Embryonic facial prominence (tissue), 1 donor: ENCODE results near the gene WRAP53.
A peak's percentile ranks its signal among the peaks of the same experiment; 100 is the strongest.

Experiments used
- DNase-seq: peaks from one replicate; pipeline ENCODE4 v3.0.0-alpha.2; 2016; ENCODE audit errors: extremely low spot score

WRAP53 gene

DNA sequence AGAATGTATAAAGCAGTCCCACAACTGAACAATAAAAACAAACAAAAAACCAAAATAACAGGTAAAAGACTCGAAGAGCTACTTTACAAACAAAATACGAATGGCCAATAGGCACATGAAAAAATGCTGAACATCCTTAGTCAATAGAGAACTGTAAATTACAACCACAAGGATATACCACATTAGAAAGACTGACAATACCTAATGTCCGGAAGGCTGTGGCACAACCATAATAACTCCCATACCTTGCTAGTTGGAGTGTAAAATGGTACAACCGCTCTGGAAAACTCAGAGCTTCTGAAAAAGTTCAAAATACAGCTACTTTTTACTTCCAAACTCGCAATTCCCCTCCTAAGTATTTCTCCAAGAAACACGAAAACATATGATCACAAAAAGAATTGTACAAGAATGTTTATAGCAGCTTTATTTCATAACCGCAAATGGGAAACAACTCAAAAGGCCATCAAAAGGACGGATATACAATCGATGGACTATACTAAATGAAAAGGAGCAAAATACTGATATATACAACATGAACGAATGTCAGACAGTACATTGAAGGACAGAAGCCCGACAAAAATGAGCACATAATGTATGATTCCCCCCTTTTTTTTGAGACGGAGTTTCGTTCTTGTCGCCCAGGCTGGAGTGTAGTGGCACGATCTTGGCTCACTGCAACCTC is 3.3 kb upstream of the WRAP53 start:
- no peak for DNase-seq

DNA sequence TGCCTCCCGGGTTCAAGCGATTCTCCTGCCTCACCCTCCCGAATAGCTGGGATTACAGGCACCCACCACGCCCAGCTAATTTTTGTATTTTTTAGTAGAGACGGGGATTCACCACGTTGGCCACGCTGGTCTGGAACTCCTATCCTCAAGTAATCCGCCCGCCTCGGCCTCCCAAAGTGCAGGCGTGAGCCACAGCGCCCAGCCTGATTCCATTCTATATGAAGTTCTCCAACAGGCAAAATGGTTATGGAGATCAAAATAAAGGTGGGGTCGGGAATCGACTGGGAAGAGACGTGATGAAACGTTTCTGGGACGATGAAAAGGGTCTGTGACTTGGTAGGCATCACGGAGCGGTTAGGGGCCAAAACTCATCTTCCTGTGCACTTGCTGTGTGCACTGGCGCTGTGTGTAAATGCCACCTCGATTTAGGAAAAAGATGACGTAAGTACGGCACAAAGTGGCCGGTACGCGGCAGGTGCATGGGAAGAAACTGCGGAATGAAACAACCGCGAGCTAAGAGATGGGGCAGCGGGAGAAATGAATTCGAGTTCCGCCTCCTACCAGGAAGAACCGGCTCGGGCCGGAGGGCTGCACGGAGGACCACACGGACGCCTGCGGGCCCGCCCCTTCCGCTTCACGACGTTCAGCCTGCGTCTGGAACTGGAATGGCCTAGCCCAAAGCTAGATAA is 2.6 kb upstream of the WRAP53 start:
- peak; percentile 92 for DNase-seq

DNA sequence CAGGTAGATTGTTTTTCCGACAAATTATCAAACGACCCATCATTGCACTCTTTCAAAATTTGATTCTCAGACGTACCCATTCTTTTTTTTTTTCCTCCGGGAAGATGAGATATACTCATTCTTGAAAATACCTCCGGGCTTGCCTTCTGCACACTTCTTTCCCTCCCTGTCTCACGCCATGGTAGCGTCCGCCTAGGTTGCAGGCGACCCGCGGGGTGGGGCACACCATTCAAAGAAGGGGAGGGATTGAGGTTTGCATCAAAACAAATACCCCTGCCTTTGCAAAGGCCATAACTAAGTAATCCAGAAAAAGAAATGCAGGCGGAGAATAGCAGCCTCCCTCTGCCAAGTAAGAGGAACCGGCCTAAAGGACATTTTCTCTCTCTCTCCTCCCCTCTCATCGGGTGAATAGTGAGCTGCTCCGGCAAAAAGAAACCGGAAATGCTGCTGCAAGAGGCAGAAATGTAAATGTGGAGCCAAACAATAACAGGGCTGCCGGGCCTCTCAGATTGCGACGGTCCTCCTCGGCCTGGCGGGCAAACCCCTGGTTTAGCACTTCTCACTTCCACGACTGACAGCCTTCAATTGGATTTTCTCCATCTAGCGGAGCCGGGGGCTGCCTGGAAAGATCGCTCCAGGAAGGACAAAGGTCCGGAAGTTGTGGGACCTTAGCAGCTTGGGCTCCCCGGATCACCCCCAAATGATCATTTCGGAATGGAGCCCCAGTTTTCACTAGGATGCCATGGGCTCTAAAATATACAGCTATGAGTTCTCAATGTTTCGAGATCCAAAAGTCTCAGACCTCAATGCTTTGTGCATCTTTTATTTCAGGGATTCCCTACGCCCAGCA is 1.8 kb upstream of the WRAP53 start:
- peak; percentile 44 for DNase-seq

DNA sequence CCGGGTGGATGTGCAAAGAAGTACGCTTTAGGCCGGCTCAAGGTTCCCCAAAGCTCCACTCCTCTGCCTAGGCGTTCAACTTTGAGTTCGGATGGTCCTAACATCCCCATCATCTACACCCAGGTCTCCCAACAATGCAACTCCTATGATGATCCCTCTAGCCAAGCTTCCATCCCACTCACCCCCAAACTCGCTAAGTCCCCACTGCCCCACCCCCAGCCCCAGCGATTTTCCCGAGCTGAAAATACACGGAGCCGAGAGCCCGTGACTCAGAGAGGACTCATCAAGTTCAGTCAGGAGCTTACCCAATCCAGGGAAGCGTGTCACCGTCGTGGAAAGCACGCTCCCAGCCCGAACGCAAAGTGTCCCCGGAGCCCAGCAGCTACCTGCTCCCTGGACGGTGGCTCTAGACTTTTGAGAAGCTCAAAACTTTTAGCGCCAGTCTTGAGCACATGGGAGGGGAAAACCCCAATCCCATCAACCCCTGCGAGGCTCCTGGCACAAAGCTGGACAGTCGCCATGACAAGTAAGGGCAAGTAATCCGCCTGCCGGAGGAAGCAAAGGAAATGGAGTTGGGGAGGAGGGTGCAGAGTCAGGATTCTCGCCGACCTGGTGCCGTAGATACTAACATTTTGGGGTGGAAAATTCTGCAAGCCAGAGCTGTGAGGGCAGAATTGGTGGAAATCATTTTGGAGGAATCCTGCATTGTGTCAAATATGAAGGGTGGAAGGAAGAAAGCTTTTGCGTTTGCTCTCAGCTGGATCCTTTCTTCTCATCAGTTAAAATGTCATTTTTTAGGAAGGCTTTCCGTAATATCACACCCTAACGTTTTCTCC is 987 bp upstream of the WRAP53 start, which contains the start of gene TP53:
Gene TP53, minus strand, starts transcription at position 419 of the 836 bp plus-strand sequence. CDS start 10,896 bp downstream, outside the sequence.
- DNase-seq = peak; percentile 88

DNA sequence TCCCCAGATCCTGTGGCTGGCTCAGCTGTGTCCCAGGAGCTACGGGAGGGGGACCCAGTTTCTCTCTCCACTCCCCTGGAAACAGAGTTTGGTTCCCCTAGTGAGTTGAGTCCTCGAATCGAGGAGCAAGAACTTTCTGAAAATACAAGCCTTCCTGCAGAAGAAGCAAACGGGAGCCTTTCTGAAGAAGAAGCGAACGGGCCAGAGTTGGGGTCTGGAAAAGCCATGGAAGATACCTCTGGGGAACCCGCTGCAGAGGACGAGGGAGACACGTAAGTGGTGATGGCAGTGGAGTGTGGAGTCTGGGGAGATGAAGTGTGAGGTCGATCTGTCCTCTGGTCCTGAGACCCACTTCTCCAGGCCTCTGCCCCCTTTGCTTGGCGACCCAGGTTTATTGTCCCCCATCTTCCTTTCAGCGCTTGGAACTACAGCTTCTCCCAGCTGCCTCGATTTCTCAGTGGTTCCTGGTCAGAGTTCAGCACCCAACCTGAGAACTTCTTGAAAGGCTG is 585 bp downstream of the WRAP53 start:
- no peak for DNase-seq

DNA sequence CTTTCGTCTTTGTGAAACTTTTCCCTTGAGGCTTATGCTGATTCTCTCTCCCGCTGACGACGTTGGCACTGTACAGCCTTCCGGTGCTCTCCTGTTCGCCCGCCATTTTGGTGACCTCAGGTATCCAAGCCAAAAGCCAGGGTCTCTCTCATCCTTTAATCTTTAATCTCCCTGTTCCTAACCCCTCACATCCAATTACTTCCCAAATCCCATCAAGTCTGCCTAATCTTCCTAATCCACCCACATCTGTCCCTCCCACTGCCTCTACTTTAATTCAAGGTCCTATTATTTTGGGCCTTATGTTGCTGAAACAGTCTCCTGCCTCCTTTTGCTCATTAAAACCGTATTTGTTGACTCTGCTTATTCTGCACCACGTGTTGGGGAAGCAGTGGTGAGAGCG is 7.3 kb downstream of the WRAP53 start:
- DNase-seq = no peak

DNA sequence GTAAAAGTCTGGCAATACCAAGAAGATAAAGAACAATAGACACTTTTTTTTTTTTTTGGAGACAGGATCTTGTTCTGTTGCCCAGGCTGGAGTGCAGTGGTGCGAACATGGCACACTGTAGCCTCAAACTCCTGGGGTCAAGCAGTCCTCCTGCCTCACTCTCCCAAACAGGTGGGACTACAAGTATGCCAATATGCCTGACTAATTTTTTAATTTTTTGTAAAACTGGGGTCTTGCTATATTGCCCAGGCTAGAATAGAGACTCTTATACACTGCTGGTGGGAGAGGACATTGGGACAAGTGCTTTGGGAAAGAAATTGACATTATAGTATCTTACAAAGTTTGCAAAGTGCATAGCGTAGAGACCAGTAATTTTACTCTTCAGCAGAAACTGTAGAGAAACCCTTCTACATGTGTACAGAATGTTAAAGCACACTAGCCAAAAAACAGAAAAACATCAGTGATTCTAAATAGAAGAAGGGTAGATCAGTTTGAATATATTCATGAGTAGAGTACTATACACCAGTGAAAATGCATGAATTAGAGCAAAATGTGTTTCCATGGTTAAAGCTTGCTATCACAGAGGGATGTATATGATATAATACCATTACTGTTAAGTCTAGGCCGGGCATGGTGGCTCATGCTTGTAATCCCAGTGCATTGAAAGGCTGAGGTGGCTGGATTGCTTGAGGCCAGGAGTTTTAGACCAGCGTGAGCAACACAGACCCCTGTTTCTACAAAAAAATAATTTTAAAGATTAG is 9.7 kb downstream of the WRAP53 start:
- DNase-seq = no peak

DNA sequence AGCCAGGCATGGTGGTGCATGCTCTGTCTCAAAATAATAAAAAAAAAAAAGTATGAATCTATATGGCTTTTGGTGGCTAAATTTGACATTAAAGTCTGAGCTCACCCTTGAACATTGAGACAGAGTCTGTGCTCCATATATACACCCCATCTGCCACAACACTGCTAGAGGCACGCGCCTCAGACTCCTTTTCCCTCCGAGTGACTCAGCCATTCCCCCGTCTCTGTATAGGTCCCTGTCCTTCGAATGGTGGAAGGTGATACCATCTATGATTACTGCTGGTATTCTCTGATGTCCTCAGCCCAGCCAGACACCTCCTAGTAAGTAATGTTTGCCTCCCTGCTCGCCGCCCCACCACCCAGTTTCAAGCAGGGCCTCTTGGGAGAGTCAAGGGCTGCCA is 12.2 kb downstream of the WRAP53 start:
- DNase-seq = no peak

DNA sequence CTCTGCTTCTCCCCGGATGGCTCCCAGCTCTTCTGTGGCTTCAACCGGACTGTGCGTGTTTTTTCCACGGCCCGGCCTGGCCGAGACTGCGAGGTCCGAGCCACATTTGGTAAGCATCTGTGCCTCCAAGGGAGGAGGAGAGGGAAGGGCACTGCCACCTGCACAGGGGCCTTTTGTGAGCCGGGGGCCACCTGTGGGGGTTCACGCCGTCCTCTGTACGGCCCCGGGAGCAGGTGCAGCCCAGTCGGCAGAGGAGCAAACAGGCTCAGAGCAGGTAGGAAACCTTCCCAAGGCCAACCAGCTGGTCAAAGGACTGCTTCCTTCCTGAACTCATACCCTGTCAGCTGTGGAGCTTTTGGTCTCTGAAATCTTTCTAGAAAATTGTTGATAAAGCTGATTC is 13.4 kb downstream of the WRAP53 start:
- no peak for DNase-seq

DNA sequence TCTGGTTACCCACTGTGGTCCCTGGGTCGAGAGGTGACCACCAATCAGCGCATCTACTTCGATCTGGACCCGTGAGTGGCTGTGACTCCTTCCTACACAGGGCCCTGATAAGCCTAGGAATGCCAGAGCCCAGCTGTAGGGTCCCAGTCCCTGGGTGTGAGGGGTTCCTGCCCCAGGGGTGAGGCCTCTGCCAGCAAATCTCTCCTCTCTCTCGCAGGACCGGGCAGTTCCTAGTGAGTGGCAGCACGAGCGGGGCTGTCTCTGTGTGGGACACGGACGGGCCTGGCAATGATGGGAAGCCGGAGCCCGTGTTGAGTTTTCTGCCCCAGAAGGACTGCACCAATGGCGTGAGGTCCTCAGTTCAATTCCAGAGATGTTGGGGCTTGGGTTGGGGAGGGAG is 14.5 kb downstream of the WRAP53 start:
- no peak for DNase-seq

DNA sequence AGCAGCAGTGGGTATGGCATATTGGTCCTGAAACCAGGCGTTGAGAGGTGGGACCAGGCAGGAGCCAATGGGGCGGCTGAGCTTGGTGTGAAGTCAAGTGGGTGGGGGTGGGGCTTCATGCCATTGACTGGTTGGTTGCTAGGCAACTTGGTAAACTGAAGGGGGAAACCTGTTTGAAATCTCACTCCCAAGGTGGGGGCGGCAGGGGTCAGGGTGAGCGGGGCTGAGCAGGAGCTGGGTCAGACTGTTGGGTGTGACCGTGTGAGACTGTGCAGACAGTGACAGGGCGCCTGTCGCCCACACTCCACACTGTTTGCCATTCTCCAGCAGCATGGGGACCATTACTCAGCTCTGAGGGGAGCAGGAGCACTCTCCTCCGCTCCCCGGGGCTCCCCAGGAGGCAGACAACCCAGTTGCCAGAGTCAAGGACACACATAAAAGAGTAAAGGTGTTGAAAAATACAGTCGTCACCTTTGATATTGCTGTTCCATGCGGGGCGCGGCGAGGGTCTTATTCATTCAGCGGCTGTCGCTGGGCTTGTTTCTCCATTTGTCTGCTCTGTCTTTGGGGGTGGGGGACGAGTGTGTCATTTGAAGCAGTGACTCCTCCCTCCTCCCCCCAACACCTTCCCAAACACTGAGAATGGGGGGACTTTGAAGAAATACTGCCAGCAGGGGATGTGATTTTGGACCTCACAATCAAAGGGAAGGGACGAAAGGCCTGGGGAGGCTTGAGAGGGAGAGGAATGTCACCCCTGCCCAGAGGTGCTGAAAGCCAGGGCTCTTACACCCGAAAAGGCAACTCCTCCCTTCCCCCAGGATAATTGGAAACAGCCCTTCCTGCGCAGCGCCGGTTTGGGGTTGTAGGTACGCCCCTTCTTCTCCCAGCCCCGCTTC is 15.6 kb downstream of the WRAP53 start:
- peak; percentile 71 for DNase-seq

DNA sequence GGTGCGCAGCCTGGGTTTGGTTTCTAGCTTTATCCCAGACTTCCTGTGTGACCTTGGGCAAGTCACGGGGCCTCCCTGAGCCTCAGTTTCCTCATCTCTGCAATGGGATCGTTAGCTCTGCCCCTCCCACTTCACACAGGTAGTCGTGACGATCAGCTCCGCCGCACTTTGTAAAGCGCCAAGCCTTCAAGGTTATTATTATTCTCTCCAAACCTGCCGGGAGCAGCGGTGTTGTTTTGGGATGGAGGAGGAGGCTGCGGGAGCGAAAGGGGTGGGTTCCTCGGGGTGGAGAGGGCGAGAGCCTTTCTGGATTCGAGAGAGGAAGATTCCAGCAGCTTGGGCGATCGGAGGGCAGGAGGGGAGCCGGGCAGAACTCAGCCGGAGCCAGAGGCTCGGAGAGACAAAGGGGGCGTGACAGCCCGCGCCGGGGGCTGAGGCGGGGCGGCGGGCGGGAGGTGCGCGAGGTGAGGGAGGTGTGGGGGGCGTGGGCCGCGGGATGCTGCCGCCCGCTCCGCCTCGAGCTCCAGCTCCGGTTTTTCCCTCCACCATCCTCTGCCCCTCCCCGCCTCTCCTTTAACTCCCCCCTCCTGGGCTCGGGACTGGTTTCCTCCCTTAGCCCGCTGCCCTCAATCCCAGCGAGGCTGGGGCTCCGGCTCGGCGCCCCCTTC is 16.5 kb downstream of the WRAP53 start, which contains the start of gene EFNB3:
Gene EFNB3, plus strand, starts transcription at position 602 of the 668 bp plus-strand sequence. CDS start 397 bp downstream, outside the sequence.
- no peak for DNase-seq

DNA sequence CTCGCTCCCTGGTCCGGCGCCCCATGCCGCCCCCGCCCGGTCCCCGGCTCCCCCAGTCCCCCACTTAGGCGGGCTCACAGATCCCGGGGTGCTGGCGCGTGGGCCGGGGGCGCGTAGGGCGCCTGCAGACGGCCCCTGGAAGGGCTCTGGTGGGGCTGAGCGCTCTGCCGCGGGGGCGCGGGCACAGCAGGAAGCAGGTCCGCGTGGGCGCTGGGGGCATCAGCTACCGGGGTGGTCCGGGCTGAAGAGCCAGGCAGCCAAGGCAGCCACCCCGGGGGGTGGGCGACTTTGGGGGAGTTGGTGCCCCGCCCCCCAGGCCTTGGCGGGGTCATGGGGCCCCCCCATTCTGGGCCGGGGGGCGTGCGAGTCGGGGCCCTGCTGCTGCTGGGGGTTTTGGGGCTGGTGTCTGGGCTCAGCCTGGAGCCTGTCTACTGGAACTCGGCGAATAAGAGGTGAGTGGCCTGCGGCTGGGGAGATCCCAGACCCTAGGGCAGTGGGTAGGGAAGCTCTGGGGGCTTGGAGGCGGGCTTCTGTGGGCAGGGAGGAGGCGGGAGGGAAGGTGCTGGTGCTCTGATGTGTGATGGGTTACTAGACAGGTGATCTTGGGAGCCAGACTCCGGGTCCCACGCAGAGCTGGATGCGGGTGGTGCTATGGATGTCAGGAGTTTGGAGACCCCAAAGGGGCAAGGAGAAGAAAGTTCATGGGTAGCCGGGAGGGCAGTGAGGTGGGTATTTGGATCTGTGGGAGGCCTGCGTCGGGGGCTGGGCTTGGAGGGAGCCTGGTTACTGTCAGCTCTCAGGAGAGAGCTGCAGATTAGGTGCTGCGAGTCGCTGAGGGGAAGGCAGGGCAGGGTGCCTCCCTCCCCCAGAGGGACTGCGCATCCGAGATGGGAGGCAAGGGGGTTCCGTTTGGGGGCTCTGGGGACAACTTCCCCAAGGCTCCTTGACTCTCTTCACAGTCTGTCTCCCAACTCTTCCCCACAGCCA is 17.3 kb downstream of the WRAP53 start:
- DNase-seq = no peak

DNA sequence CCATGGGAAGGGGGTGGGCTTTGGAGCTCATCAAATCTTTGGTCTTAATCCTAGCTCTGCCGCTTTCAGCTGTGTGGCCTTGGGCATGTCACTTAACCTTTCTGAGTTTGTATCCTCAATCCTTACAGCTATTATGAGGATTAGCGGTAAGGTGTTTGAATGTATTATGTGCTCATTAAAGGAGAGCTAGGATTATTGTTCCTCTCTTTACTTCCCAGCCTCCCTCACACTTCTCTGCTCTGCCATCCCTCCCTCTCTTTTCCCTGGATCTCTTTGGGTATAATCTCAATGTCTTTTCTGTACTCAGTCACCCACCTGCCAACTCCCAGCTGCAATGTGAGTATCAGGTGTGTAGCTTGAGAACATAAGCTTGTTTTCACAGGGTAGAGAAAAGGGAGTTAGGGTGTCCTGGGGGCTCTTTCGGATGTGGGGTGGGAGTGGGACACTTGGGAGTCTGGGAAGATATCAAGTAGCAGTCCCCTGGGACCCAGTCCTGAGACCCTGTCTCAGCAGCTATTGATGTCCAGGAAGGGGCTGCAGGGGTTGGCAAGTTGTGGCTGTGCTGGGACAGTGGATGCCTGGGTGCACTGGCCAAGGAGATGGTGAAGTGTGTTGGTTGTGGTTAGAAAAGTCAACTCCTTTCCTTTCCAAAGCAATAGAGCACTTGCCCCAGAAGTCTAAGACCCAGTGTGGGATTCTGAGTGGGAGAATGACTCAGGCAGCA is 18.5 kb downstream of the WRAP53 start:
- no peak for DNase-seq

DNA sequence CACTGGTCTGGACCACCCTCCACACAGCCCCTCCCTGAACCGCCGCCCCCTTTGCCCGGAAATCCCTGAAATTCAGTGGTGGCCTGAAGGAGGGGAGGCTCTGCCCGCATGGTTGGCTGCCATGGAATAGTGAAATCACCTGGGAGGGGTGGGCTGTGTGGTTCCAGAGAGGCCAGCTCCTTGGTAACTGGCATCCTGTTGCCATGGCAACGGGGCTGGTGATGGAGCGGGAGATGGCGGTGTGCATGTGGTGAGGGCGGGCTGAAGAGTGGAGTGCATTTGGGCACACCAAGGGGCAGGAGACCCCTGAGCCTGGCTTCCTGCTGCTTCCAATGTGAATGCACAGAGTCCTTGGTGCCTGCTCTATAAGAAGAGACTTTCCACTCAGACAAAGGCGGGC is 19.2 kb downstream of the WRAP53 start:
- no peak for DNase-seq

DNA sequence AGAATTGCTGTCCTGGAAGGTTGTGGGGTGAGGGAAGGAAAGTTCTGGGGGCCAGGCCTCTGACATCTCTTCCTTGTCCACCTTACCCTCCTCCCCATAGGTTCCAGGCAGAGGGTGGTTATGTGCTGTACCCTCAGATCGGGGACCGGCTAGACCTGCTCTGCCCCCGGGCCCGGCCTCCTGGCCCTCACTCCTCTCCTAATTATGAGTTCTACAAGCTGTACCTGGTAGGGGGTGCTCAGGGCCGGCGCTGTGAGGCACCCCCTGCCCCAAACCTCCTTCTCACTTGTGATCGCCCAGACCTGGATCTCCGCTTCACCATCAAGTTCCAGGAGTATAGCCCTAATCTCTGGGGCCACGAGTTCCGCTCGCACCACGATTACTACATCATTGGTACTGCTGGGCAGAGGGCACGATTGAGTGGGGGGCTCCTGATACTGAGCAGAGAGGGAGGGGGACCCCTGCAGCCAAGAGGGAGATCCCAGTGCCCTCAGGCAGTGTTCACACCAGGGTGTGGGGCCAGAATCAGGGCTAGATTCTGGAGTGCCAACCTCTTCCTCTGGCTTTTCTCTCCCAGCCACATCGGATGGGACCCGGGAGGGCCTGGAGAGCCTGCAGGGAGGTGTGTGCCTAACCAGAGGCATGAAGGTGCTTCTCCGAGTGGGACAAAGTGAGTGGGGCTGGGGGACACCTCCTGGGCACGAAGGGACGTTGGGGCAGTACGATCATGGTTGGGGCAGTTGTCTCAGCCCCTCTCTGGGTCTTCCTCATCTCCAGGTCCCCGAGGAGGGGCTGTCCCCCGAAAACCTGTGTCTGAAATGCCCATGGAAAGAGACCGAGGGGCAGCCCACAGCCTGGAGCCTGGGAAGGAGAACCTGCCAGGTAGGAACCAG is 19.8 kb downstream of the WRAP53 start:
- DNase-seq = no peak
